Activated CD8-positive, alpha-beta memory T cell treated with anti-CD3 and anti-CD28 coated beads, Interleukin-2, amount 50 U/mL, for 24 hours (primary cell): Measurements from ENCODE around the gene TMEM45A.
"Not testable (repeated sequence)": the region's sequence is repeated elsewhere in the genome, so short reads cannot be mapped to it uniquely, and the experiment has no call there.

ENCODE experiments used
- DNase-seq: peaks from one replicate; pipeline ENCODE4 v3.0.0-alpha.2; 2020; ENCODE audit errors: extremely low read depth

The TMEM45A gene

GRCh38 chr3:100533176-100533575 is 40.8 kb downstream of the TMEM45A start:
- DNase-seq: no peak

GRCh38 chr3:100535610-100535943 is 43.2 kb downstream of the TMEM45A start:
- DNase-seq: no peak

DNA sequence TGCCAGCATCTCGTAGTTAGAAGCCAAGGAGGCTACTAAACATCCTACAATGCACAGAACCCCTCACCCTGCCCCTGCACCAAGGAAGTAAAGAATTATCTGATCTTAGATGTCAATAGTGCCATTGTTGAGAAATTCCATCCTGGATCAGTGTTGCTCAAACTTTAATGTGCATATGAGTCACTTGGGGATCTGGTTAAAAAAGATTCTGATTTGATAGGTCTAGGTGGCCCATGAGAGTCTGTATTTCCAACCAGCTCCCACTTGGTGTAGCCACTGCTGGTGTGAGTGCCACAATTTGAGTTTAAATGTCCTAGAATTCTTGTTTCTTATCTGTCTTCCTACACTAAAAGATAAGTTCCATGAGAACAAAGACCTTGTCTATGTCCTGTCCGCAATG is 43.7 kb downstream of the TMEM45A start:
- no peak for DNase-seq

- DNase-seq: no peak
Measured at GRCh38 chr3:100537646-100538338, 45.4 kb downstream of the TMEM45A start.

- no peak for DNase-seq
Measured at GRCh38 chr3:100538339-100538706, 45.9 kb downstream of the TMEM45A start.

DNA sequence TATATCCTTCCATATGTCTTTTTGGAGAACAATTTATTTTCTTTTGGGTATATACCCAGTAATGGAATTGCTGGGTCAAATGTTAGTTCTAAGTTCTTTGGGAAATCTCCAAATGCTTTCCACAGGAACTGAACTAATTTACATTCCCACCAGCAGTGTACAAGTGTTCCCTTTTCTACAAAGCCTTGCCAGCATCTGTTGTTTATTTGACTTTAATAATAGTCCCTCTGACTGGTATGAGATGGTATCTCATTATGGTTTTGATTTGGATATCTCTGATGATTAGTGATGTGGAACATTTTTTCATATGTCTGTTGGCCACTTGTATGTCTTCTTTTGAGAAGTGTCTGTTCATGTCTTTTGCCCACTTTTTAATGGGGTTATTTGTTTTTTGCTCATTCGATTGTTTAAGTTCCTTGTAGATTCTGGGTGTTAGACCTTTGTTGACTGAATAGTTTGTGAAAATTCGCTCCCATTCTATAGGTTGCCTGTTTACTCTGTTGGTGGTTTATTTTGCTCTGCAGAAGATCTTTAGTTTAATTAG is 48.4 kb downstream of the TMEM45A start:
- DNase-seq: no peak

GRCh38 chr3:100541428-100541827 is 49.0 kb downstream of the TMEM45A start:
- not testable (repeated sequence) for DNase-seq

DNA sequence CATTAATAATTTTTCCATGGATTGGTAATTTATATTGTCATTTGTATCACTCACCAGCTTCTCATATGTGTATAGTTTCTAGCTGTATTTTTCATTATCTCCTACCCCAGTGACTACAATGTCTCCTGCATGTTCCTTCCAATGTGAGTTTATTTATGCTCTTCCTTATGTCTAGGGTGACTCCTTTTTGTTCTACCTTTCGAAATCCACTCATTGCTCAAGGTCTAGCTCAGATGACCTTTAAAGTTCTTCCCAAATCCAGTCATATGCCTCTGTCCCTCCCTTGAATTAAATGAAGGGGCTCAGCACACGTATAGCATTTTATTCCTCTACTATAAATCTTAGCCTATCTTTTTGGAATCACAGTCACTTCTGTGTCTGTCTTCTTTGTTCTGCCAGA is 53.0 kb downstream of the TMEM45A start:
- DNase-seq: no peak

DNA sequence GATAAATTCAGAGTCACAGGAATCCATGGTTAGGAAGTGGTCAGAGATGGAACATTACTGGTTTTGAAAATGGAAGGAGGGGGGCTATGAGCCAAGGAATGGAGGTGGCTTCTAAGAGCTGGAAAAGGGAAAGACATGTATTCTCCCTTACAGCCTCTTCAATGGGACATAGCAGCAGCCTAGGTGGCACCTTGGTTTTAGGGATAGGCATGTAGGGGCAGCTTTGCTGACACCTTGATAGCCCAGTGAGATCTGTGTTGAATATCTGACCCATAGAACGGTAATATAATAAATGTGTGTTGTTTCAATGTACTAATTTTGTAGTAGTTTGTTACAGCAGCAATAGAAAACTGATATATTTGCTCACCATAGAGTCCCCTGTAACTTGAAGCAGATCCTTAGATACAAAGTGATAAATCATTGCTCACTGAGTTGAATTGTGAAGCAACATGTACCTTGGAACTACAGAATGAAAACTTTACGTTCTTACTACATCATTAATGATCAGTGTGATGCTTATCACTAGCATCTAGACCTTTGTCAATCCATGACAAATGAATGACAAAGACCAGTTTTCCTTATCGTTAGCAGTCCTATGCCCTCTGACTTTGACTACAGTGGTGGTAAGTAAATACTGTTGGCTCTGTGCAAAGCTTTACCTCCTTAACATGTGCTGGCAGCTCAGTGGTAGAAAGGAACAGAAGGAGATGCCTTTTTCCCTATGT is 53.8 kb downstream of the TMEM45A start:
- DNase-seq: no peak

DNA sequence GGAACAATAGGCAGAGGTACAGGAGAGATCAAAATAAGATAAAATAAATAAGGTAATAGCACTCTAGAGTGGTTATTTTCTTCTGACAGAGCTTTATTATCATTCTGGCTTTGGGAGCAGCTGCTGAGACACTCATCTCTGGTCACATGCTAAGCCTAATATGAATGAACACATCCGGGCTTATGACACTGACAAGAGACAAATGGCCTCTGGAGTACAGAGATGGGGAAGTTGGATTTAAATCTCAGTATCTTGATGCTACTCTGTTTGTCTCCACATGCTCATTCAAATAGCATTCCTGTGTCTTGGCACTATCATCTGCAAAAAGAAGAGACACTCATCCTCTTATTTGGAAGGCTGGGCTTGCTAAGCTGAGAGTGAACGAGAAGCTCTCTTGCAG is 55.6 kb downstream of the TMEM45A start:
- DNase-seq: no peak

DNA sequence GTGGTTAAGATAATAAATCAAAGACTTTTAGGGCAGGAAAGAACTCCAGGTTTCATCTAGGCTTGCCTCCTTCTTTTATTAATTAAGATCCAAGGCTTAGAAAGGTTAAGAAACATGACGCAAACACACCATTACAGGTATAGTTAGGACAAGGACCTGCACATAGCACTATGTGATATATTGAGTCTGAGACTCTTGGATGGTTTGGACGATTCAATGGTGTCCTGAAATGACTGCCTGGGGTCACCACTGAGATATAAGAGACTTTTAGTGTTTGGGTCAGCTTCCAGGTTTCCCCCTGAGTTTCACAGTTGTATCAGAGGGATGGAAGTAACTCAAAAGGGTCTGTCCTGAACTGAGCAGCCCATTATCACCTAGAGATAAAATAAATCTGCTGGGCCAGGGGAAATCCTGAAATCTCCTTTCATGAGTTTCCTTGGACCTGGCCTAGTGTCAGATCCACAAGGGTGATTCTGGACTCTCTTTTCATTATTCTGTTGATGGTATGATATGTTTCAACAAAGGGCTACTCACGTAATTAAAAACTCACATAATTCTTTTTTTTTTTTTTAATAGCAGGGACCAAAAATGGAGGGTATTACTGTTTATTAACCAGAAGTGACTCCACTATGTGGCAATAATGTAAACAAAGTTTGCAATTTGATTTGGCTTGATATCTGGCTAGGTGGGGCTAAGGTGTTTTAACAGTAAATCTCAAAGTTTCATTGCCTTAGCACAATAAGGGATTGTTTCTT is 61.4 kb downstream of the TMEM45A start:
- DNase-seq: no peak

GRCh38 chr3:100554373-100554676 is 61.9 kb downstream of the TMEM45A start:
- DNase-seq: no peak

DNA sequence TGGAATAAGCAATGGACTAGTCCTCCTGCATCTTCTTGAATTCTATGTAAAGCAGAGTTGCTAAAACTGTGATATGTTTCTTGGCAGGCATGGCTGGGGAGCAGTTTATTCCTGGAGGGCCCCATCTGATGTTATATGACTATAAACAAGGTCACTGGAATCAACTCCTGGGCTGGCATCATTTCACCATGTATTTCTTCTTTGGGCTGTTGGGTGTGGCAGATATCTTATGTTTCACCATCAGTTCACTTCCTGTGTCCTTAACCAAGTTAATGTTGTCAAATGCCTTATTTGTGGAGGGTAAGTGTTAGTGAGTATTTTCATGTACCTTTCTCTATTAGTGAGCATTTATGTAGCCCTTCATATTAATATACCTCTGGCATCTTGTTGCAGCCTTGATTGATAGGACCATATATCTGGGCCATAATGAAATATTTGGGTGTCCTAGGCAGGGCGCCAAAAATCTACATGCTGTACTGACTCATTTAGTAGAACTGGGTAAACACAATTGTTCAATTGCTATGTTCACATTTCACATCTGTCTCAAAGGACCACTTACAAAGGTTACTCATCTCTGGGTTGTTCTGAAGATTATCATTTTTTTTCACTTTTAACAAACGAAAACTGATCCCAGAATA is 64.4 kb downstream of the TMEM45A start:
- DNase-seq: no peak

DNA sequence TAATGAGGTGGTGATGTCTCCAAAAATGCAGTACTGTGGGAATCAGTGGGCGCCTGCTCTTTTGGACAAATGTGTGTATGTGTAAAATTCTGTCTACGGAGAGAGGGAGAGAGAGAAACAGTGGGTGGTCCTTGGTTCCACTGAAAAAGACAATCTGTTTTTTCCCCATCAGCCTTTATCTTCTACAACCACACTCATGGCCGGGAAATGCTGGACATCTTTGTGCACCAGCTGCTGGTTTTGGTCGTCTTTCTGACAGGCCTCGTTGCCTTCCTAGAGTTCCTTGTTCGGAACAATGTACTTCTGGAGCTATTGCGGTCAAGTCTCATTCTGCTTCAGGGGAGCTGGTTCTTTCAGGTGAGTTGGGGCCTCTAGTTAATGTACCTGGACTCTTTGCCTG is 65.8 kb downstream of the TMEM45A start:
- no peak for DNase-seq

GRCh38 chr3:100560426-100560825 is 68.0 kb downstream of the TMEM45A start:
- no peak for DNase-seq

DNA sequence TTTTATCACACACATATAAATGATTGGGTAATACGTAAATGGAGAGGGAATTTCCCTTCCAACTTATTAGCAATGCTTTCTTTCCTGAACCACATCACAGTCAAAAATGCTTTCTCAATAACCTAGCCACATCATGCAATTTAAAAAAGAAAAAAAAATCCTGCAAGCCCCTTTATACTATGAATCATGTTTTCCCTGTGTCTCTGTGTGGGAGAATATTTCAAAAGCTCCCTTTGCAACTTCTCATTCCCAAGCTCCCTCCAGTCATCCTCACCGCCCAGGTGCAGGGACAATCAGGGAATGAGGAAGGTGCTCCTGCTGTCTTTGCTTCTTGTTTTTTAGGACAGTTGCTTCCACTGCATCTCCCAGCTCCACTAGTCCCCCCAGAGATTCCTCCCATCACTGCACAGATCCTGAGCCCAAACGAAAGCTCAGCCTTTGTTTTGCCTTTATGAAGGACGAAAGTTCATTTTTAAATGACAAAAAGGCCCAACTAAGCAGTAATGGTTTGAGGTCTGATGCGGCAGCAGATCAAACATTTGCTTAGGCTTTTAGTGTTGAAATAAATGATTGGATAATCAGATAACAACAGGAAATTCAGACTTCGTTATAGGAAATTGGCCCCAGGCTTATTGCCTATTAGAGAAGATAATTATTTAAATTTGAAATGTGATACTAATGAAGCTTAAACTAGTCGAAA is 69.2 kb downstream of the TMEM45A start:
- no peak for DNase-seq

GRCh38 chr3:100562224-100562857 is 69.9 kb downstream of the TMEM45A start:
- DNase-seq: no peak

DNA sequence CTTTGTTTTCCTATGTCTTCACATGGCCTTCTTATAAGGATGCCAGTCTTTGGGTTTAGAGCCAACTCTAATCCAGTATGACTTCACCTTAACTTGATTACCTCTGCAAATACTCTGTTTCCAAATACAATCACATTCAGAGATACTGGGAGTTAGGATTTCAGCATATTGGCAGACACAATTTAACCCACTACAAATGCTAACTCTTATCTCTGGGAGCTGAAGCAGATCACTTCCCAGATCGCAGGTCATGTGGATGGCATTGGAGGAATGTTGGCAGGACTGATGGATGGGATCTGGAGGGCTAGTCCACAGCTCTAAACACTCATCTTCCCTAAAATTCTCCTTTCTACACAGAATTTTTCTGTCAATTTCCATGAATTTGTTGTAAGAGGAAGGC is 70.8 kb downstream of the TMEM45A start:
- DNase-seq: no peak

GRCh38 chr3:100563652-100564211 is 71.3 kb downstream of the TMEM45A start:
- DNase-seq: no peak

GRCh38 chr3:100570811-100571210 is 78.4 kb downstream of the TMEM45A start:
- DNase-seq: no peak

DNA sequence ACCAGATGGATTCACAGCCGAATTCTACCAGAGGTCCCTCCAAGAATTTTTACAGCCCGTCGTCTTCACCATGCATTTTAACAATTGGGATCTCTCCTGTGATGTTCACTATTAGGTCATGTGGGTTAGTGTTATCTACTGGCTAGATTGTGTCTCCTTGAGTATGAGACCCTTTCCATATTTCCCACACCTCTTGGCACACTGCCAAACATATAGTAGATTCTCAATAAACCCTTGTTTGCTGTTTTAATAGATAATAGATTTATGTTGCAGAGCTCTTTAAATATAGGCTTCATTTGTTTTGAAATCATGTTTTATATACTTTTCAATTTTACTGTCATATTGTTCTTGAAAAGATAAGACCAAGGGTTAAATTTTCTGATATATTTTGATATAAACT is 82.1 kb downstream of the TMEM45A start:
- DNase-seq: no peak
